Caki2 (cell line): ENCODE data around the gene A4GNT. TPM values are rescaled to one million over a fixed set of nuclear protein-coding genes. Genes with fewer than 3 reads are reported as not detected.
"Not testable (repeated sequence)": the region's sequence is repeated elsewhere in the genome, so short reads cannot be mapped to it uniquely, and the experiment has no call there.

Experiments used
- DNase-seq: peaks from one replicate; pipeline ENCODE4 v3.0.0-alpha.2; 2015; ENCODE audit warnings: low read depth
- in situ Hi-C: cut with HindIII; loops from 2 replicates; pipeline ENCODE4 v1.10.0; 2016; ENCODE audit warnings: low sequenced_read_pairs, low pct_unique_long_range_greater_than_20kb, mixed read lengths
- total RNA-seq: library from RNA; depleted of rRNA; stranded (reverse); fragments of >200 nt; shearing (Covaris generic); gene quantifications from 2 replicates; pipeline ENCODE4 v1.2.3, GENCODE V29; 2014; ENCODE audit warnings: low replicate concordance; rRNA removed

A4GNT gene
- not detected in 2 replicates for total RNA-seq

- in situ Hi-C loops = no loop called here
- no peak for DNase-seq
Observed at GRCh38 chr3:138132239-138132638, at the start of gene A4GNT. Gene A4GNT (minus strand): TSS chr3:138132390. CDS start chr3:138131256, 1,134 bp downstream.

- in situ Hi-C loops = no loop called here
- peak; percentile 27 for DNase-seq
Observed at GRCh38 chr3:138180375-138181029, 48.3 kb upstream of the A4GNT start.

- in situ Hi-C loops = no loop called here
- peak; percentile 80 for DNase-seq
Observed at GRCh38 chr3:138174421-138175131, 42.4 kb upstream of the A4GNT start, which contains the start of gene DBR1. Gene DBR1 (minus strand): TSS chr3:138174921. CDS start chr3:138174795, 126 bp downstream.

- in situ Hi-C loops = no loop called here
- no peak for DNase-seq
Observed at GRCh38 chr3:138173769-138174420, 41.7 kb upstream of the A4GNT start.

GRCh38 chr3:138172625-138173024, 40.4 kb upstream of the A4GNT start:
- no peak for DNase-seq
- in situ Hi-C loops = no loop called here

DNA sequence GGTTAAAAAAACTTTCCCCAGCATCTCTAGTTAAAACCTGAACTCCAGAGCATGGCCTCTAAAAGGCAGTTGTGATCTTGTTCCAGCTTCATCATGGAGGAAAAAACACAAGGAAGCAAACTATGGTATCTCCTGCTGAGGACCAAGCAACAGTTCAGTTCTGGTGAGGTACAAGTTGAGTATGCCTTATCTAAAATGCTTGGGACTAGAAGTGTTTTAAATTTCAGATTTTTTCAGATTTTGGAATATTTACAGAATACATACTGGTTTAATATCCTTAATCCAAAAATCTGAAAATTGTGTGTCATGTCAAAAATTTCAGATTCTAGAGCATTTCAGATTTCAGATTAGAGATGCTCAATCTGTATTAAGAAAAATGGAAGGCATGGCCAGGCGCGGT, 32.9 kb upstream of the A4GNT start:
- in situ Hi-C loops = no loop called here

DNA sequence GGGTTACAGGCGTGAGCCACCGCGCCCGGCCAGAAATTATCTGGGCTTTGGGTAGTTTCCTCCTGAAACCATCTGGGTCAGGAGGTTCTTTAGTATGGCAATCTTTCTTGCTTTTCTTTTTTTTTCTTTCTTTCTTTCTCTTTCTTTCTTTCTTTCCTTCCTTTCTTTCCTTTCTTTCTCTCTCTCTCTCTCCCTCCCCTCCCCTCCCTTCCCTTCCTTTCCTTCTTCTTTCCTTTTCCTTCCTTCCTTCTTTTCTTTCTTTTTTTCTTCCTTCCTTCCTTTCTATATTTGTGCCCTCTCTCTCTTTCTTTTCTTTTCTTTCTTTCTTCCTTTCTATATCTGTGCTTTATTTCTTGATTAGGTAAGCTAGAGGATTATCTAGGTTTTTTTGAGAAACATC, 25.6 kb upstream of the A4GNT start:
- no peak for DNase-seq
- in situ Hi-C loops = no loop called here

More for the DNA sequence above, 32.9 kb upstream of the A4GNT start:
- DNase-seq = no peak

DNA sequence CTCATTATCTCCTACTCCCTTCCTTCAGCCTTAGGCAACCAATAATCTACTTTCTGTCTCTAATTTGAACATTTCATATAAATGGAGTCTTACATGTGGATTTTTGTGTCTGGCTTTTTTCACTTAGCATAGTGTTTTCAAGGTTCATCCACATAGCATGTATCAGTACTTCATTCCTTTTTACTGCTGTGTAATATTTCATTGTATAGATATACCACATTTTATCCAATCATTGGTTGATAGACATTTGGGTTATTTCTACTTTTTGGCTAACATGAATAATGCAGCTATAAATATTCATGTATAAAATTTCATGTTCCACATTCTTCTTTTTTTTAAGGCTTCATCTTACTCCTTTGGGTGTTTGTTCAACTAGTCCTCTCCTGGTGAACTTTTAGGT, 22.3 kb upstream of the A4GNT start:
- in situ Hi-C loops = no loop called here
- no peak for DNase-seq

DNA sequence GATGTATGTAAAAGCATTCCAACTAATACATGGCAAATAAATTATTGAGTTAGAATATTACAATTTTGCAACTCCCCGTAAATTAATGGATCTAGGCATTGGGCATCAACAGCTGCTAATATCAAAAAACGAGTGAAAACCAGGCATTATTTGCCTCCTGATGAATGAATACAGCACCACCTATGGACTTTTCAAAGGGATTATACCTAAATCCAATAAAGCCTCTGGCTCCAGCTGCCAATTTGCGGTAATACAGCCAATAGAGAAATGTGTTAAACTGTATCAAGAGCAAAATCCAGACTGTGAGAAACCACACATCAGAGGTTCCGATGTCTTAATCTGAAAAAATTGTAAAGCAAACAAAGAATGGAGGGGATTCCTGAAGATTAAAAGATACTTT, 16.3 kb upstream of the A4GNT start:
- in situ Hi-C loops = no loop called here
- DNase-seq = no peak

- DNase-seq, in situ Hi-C loops: not testable (repeated sequence)
Observed at GRCh38 chr3:138142181-138142580, 10.0 kb upstream of the A4GNT start.

GRCh38 chr3:138140940-138141339, 8.8 kb upstream of the A4GNT start:
- no peak for DNase-seq
- in situ Hi-C loops = no loop called here

DNA sequence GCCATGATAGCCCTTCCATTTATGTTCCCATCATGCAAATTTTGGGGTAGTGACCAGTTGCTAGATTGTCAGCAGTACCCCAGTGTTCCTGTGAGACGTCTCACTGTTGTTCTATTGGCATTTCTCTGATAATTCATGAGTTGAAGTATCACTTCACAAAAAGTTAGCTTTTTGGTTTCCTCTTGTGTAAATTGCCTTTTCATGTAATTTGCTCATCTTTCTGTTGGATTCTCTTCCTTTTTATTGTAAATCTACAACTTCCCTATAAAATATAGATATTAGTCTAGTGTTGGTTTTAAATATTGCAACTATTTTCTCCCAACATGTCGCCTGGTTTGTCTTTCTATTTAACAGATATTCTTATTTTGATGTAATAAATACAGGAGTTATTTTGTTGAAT, 7.5 kb upstream of the A4GNT start:
- in situ Hi-C loops = no loop called here

GRCh38 chr3:138137861-138138260, 5.7 kb upstream of the A4GNT start:
- no peak for DNase-seq
- in situ Hi-C loops = no loop called here

More for the DNA sequence above, 7.5 kb upstream of the A4GNT start:
- no peak for DNase-seq

- DNase-seq = no peak
- in situ Hi-C loops = no loop called here
Observed at GRCh38 chr3:138136201-138136600, 4.0 kb upstream of the A4GNT start.

DNA sequence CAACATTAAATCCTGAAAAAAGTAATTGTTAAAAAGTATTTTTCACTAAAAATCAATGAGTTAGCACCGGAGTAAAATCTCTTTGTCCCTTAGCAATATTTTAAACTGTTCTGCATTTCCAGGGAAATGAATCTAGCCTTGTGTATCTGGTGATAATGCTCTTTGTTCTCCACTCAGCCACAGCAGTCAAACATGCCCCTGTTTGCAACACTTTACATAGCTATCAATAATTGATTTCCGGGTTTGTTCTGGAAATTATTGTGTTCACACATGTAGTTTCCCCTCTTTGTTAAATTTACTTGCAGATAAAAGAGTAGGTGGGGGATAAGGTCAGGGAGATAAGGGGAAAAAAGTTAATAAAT, 3.6 kb upstream of the A4GNT start:
- in situ Hi-C loops = no loop called here

DNA sequence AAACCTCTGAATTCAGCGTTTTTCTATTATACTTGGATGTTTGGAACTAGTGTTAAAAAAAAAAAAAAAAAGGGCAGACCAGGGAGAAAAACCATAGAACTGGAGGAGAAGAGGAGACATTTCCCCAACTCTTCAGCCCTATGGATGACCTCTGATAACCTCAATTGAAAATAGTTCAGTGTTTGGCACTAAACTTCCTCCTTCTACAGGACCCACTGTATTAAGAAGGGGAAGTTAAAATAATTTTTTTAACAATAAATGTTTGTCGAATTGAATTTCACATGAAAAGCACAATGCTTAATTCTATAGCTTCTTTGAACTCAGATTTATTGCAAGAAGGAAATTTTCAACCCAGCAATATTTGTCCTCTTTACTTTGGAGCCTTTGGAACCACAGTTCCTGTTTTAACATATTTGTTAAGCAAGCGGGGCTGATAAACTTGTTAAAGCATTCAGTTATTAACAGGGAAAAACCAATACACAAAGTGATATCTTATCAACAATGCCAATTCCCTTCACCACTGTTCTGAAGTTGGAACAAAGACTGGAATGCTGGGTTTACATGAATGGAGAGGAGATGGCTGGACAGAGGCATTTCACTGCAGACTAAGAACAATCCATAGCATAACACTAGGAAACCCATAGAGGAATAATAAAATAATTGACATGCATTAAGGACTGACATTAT, 3.1 kb upstream of the A4GNT start:
- DNase-seq = no peak
- in situ Hi-C loops = no loop called here

More for the DNA sequence above, 3.6 kb upstream of the A4GNT start:
- no peak for DNase-seq

DNA sequence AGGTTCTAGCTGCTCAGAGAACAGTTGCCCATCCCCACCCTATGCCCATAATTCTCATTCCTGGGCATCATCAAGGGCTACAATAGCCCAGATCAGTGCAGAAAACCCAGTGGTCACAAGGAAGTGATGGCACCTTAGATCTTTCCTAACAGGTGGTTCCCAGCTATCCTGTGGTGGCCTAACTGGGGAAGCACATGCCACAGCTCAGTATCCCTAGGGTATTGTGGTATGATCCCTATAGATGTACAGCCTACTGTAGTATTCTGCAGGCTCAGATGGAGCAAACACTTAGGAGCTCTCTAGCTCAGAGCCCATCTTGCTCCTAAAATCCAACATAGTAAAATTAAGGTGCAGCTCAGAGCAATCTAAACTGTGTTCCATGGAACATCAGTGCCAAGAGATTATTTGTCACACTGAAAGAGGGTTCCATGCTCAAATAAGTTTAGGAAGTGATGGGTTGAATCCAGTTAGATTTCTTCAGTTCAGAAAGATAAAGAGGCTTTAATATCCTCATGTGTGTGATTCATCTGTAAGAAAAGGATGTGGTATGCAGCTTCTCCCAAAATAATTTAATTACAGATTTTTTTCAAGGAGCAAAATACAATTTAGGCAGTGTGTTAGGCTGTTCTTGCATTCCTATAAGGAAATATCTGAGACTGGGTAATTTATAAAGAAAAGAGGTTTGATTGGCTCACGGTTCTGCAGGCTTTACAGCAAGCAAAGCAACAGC, 4.4 kb downstream of the A4GNT start:
- in situ Hi-C loops = no loop called here
- DNase-seq = no peak

DNA sequence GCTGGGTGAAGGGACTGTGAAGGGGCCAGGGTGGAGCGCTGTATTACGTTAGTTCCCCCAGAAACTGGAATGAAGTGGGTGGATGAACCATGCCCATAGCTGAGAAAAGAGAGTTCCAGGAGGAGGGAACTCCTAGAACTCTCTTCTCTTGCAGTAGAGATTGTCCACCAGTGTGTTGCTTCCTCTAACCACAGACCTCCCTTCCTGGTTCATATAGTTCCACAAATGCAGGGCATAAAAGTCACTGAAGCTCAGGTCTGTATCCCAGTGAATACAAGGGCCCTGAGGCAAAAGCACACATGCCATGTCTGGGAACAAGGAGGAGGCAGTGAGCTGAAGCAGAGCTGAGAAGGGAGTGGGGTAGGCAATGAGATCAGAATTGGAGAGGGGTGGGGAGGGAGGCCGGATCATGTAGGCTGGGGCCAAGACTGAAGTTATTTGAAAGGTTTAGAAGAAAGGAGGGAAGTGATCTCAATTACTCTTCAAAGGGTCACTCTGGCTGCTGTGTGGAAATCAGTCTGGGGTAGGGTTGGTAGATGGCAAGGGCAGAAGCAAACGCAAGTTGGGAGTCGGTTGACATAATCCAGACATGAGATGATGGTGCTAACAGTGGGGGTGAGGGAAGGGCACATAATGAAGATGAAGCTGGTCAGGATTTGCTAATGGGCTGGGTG, 6.5 kb downstream of the A4GNT start:
- DNase-seq = peak; percentile 21
- in situ Hi-C loops = no loop called here
